A673 (cell line): ENCODE results near the gene RASL12.

ENCODE experiments used
- CTCF ChIP-seq: fragments of 300-800, 200-600 bp; sonication (generic); conservative IDR thresholded peaks from 2 replicates; pipeline ENCODE4 v1.5.1; 2017; ENCODE audit warnings: low read depth, mild to moderate bottlenecking, antibody characterized with exemption, low read length, moderate library complexity, mixed read lengths
- EZH2 ChIP-seq: fragments of 200-600 bp; sonication (generic); IDR thresholded peaks from 2 replicates; pipeline ENCODE4 v1.6.1; 2017; ENCODE audit warnings: borderline replicate concordance, low read depth, mild to moderate bottlenecking, mixed read lengths, antibody characterized with exemption, low read length; ENCODE audit not compliant: poor library complexity, severe bottlenecking

- TF ChIP-seq CTCF (no peak), EZH2 (no peak)
Measured at GRCh38 chr15:65115086-65115485, 47.3 kb upstream of the RASL12 start, which contains the start of gene UBAP1L.
